Renal pelvis (tissue), 4 donors: ENCODE data around the gene GUCY1A1. TPM values are rescaled to one million over a fixed set of nuclear protein-coding genes. Genes with fewer than 3 reads are reported as not detected.

ENCODE experiments used
- DNase-seq: peaks from one replicate; pipeline ENCODE4 v3.0.0-alpha.2; 2013
- polyA plus RNA-seq, 3 donors: library from polyadenylated mRNA; unstranded; fragments of 120-200 nt; gene quantifications; one replicate each; pipeline ENCODE4 v1.2.1, GENCODE V29; 2013; ENCODE audit not compliant: insufficient read length in 3 of 3

Gene GUCY1A1
- polyA plus RNA-seq, 3 donors = 60.0 to 84.8 (median 71.0) TPM

- no peak for DNase-seq
Observed at GRCh38 chr4:155653052-155653451, 13.6 kb upstream of the GUCY1A1 start.

DNA sequence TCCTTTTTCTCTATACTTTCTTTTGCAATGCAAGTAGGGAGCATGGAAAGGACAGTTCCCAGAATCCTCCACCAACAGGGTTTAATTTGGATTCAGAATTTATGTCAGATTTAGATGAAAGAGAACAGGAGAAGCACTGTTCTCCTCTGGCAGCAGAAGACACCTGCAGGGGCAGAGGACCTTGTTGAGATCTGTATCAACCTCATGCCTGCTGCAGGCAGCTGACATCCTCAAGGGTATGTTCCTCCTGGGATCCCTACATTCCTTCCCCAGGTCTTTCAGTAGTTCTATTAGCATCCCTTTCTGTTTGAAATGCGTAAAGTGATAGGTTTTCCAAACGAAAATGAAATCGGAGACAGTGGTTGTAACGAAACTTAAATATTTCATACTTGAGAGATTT, 10.6 kb upstream of the GUCY1A1 start:
- DNase-seq = no peak

DNA sequence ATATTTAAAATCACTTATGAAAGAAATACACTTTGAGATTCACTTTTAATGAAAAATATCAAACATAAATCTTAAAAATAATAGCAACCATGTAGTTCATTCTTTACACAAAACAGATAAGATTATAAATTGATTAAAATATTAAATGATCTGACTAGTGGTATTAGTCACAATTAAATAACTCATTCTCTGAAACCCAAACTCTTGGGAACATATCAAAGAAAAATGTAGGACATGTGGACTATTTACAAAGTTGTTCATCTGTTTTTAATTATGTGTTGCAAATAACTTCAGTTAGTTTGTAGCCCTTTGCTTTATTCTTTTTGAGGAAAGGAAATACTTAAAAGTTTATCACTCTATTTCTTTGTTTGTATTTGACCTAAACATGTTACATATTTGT, 9.5 kb upstream of the GUCY1A1 start:
- DNase-seq = no peak

GRCh38 chr4:155657985-155658680, 8.5 kb upstream of the GUCY1A1 start:
- no peak for DNase-seq

DNA sequence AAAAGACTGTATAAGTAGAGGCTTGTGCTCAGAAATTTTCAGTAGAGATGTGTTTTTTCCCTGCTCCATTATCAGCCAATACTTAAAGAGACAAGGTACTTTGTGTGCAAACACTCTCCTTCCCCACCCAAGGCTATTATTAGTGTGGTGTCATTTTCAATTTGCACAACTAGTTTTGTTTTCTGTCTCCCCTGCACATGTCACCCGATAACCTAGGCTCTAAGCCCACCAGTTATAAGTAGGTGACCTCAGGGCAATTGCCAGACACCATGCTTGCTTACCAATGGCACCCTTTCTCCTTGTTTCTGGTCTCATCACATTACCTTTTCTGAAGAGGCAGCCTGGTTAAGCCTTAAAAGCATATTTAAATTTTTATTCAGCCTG, 8.0 kb upstream of the GUCY1A1 start:
- DNase-seq = no peak

DNA sequence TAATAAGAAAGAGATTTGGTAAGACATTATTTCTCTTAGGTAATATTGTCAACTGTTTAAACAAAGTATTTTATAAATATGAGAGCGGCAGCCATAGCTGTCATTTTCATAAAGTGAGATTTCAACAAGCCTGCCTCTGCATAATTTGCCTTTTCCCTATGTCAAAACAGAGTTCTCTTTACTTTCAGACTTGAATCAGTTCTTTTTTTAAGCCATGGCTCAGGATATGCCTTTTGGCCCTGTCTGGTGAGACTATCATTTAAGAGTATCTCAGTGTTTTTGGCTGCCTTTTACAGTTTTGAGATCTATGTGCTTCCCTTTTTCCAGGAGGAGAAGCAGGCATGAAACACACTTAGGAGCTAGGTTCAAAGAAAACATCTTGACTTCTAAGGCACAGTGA, 7.5 kb upstream of the GUCY1A1 start:
- DNase-seq = no peak

DNA sequence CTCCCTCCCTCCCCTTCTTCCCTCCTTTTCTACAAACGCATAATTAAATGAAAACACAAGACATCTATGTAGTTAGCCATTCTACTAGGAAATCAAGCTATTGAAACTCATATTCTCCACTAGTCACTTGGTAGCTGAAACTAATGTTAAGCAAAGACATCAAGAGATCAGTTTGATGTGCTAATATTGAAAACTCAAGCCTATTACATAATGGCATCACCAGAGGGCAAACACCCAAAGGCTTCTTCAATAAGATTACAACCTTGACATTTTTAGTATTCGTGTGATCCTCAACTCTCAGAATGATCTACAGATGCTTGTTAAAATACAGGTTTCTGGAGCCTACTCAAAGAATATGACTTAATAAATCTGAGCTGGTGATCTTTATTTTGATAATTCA, 6.2 kb upstream of the GUCY1A1 start:
- no peak for DNase-seq

GRCh38 chr4:155665054-155665453, 1.6 kb upstream of the GUCY1A1 start:
- no peak for DNase-seq

- peak; percentile 50 for DNase-seq
Observed at GRCh38 chr4:155667222-155667567, 547 bp downstream of the GUCY1A1 start.

GRCh38 chr4:155667568-155668511, 1.2 kb downstream of the GUCY1A1 start:
- peak; percentile 53 for DNase-seq

DNA sequence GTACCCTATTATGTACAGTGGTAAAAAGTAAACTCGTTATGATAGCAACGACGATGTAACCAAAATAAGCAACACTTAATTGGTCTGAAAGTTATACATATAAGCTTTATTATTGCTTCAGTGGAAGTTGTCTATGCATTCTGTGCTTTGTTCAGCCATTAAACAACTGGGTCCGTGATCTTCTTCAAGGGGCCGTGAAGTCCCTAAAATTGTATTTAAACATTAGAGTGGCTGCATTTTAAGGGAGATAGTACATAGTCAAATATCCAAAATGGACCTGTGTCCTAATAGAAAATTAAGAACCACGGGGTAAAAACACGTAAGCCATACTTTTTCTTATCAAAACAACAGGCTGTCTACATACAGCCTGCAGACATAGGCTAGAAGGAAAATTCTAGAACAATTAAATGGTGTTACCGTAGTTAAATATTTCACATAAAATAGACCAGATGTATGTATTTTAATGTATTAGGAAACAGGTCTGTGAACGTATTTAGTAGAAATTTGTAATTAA, 2.1 kb downstream of the GUCY1A1 start:
- no peak for DNase-seq

DNA sequence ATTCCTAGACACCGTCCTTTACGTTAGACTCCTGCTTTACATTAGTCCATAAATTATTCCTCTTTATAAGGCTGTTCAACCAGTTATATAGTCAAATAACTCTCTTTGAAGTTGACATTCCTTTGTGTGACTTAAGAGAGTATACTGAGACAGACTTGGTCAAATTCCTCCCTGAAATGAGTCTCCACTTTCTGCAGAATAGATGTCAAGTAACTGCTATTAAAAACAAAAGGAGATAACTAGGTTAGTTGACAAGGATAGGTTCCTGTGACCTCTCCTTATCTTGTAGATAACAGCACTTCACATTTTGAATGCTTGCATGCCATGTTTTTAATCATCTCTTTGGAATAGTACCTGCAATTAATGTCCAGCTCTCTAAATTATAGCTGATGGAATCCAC, 5.7 kb downstream of the GUCY1A1 start:
- DNase-seq = no peak

DNA sequence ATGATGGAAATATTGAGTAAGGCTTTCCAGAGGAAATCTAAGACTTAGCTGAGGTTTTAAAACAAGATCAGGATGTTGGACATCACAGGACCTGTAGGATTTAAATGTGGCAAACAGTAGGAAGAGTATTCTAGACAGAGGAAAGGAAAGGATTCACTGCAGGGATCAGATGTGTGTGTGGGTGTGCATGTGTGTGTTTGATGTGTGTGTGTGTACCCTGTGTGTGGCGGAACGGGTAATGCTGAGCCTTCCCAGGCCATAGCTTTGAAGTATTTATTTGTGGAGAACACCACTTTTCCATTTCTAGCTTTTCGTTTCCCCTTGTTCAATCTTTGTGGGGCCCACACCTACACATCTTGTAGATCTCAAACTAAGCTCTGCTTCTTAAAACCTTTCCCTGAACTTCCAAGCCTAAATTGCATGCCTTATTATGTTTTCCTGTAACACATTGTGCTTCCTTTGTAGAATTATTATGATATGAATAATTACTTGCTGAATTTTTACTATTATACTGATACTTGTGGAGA, 6.9 kb downstream of the GUCY1A1 start:
- DNase-seq = no peak

GRCh38 chr4:155674669-155675071, 8.0 kb downstream of the GUCY1A1 start:
- no peak for DNase-seq

DNA sequence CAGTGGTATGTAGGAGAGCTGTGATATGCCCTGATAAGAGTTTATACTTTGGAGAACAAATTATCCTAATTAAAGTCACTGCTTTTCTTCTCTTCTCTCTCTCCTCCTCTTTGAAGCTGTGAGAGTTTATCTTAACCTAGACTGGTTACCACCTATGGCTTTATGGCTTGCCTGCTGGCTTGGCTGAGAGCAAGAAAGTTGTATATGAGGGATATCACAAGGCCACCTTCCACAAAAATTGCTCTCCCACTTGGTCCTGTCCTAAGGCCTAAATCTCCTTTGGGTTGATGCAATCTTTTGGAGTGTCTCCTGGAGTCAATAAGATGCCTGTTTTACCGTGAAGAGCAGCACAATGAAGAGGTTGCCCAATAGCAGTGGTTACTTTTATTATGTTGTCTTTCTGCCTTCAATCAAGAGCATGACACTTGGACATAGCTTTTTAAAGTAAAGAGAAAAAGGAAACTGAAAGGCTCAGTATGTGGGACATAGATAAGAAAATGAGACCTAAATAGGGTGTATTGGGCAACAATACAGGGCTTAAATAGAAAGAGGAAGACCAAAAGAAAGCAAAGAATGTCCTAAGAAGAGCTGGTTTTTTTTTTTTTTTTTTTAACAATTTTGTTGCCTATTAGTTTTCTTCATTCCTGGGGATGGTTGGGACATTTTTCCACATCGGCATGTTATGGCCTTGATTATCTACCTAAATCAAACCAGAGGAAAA, 9.2 kb downstream of the GUCY1A1 start:
- no peak for DNase-seq

- no peak for DNase-seq
Observed at GRCh38 chr4:155676430-155676825, 9.8 kb downstream of the GUCY1A1 start.

DNA sequence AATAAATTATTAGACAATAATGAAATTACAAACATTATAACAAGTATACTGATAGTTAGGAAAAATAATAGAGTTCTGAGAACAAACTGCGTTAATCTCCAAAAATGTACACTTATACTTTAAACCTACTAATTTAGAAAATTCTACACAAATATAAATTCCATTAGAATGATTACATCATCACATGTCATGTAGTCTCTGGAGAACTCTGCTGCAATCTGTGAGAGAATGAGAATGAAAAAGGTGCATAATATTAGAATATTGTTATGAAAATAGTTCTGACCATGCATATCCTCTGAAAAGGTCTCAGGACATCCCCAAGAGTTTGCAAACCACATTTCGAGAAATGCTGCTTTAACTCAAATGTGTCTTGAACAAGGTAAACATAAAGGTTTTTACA, 11.4 kb downstream of the GUCY1A1 start:
- DNase-seq = no peak

GRCh38 chr4:155679343-155679742, 12.7 kb downstream of the GUCY1A1 start:
- DNase-seq = no peak

GRCh38 chr4:155681886-155682285, 15.2 kb downstream of the GUCY1A1 start:
- no peak for DNase-seq

- DNase-seq = no peak
Observed at GRCh38 chr4:155684423-155684822, 17.8 kb downstream of the GUCY1A1 start.

- DNase-seq = no peak
Observed at GRCh38 chr4:155684892-155685541, 18.4 kb downstream of the GUCY1A1 start.
